ENCODE results near the gene RPL37. TPM values are rescaled to one million over a fixed set of nuclear protein-coding genes. Genes with fewer than 3 reads are reported as not detected.

Gene RPL37
- polyA plus RNA-seq, 3 donors = 1,651 to 2,315 (median 1,847) TPM

DNA sequence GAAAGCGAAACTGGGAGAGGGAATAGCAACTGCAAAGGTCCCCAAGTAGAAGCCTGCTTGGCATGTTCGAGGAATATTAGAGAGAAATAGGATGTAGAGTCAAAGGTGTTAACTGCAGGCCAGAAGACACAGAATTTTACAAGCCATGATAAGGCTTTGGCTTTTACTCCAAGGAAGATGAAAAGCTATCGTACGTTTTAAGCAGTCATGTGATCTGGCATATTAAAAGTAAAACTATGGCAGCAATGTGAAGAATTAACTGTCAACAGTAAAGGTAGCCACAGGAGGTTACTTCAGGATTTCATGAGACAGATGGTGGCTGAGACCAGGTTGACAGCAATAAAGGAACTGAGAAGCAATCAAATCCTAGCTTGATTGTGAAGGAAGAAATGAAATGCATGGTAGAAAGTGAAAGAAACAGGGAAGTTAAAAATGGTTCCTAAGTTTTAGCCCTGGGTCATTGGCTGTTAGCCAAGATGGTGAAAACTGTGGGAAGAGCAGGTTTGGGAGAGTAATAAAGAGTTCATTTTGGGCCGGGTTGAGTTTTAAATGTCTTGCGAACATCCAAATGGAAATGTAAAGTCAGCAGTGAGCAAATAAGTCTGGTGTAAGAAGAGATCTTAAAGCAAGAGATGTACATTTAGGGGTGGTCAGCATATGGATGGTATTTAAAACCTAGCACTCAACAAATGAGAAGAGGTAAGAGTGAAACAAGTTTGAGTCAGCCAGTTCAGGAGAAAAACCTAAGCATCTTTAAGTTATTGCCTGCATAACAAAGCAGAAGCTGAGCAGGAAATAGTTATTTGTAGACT is 59.0 kb downstream of the RPL37 start:
- no peak for DNase-seq

Other genes starting within 250 kb of the RPL37 start
- gene PTGER4, start 155.3 kb downstream of the RPL37 start, polyA plus RNA-seq (ENCODE audit: insufficient read length in 3 of 3) = 10 to 100 TPM in 2 of 3 donors, 1 to 10 TPM in 1; 9.2 to 11.7 (median 10.6) TPM
- 10 to 100 TPM; 31.7 to 36.3 (median 35.9) TPM for gene TTC33, start 79.3 kb downstream of the RPL37 start, polyA plus RNA-seq (ENCODE audit: insufficient read length in 3 of 3)
- 10 to 100 TPM; 57.7 to 87.5 (median 79.3) TPM for gene PRKAA1, start 36.8 kb downstream of the RPL37 start, polyA plus RNA-seq (ENCODE audit: insufficient read length in 3 of 3)
- gene CARD6, start 6.1 kb upstream of the RPL37 start, polyA plus RNA-seq (ENCODE audit: insufficient read length in 3 of 3) = 1 to 10 TPM; 2.6 to 3.0 (median 2.8) TPM
- 100 to 1,000 TPM; 117 to 148 (median 118) TPM for gene C7, start 74.3 kb upstream of the RPL37 start, polyA plus RNA-seq (ENCODE audit: insufficient read length in 3 of 3)
- under 1 TPM in 2 of 3 donors, not detected in 1; 0.13 to 0.28 TPM for gene MROH2B, start 236.1 kb upstream of the RPL37 start, polyA plus RNA-seq (ENCODE audit: insufficient read length in 3 of 3)